GM21515 (cell line): Measurements from ENCODE around the gene DIDO1.
"Not testable (repeated sequence)": the region's sequence is repeated elsewhere in the genome, so short reads cannot be mapped to it uniquely, and the experiment has no call there.

Experiments
- ATAC-seq: cut with Tn5 transposase; IDR thresholded peaks from one replicate; pipeline ENCODE4 v1.9.1; 2021; ENCODE audit not compliant: unreplicated experiment

Gene DIDO1

DNA sequence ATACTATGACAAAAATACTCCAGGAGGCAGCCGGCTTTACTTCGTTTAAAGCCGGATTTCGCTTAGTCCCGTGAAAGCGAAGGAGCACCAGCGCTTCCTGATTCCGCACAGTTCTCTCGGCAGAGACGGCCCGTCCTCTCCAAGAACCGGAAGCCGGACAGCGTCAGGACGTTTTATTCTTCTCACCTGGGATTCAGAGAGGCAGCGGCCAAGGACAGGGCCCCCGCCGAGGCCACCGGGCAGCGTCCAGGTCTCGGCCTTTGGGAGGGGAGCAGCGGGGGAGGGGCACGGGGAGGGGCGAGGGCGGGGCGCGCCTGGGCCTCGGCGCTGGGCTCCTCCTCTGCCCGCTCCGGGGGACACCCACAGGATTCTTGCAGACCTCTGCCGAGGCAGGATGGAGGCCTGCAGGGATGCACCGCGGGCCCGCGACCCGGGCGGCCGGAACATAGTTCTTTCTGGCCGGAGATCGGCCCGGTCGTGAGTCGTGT lies 2.8 kb upstream of the DIDO1 start:
- no peak for ATAC-seq

DNA sequence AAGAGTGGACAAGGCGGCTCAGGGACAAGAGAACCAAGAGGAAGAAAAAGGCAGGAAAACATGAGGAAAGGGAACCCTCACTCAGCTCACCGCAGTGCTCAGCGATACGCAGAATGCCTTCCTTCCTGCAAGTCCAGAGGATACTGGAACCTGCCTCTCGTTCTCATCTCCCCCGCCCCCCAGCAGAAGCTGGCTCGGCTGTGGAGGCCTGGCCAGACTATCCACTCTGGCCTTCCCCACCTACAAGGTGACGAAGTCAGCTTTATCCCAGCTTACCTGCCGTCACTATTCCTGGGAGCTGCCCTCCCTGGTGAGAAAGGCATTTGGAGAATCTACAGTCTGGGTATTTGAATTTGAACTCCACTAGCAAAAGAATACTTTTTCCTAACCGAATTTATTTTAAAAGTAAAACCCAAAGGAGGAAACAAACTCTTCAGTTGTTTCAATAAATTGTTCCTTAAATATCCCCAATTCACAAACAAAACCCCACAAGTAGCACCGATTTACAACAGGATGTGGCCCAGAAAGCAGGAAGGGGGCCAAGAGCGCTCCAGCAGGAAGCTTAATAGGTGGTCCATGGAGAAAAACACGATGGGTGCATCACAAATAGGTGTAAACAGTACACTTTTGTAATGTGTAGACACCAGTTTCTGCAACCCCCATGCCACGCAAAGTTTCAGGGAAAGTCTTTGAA lies 2.1 kb upstream of the DIDO1 start:
- ATAC-seq = no peak

DNA sequence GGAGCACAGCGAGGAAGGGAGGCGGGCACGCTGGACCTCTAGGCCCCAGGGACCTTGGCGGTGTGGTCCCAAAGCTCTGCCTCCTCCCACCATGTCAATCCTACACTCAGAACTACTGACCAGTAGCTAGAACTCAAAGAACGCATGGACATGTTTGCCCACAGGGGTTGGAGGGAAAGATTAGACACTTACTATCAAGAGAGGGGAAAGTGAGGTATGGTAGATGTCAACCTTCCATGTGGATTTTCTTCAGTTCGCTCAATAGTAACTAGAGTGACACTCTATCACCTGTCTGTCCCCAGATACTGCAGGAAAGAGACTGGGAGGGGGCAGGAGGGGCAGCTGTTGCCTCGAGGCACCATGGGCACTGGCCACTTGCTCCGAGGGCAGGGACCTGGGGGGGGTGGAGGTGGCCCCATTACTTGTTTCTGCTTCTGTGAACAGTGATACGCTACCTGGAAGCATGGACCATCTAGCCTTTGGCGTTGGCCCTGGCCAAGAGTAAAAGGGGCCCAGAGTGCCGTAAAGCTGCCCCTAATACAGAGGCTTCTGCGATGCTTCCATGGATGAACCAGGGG lies 912 bp upstream of the DIDO1 start:
- ATAC-seq = no peak

DNA sequence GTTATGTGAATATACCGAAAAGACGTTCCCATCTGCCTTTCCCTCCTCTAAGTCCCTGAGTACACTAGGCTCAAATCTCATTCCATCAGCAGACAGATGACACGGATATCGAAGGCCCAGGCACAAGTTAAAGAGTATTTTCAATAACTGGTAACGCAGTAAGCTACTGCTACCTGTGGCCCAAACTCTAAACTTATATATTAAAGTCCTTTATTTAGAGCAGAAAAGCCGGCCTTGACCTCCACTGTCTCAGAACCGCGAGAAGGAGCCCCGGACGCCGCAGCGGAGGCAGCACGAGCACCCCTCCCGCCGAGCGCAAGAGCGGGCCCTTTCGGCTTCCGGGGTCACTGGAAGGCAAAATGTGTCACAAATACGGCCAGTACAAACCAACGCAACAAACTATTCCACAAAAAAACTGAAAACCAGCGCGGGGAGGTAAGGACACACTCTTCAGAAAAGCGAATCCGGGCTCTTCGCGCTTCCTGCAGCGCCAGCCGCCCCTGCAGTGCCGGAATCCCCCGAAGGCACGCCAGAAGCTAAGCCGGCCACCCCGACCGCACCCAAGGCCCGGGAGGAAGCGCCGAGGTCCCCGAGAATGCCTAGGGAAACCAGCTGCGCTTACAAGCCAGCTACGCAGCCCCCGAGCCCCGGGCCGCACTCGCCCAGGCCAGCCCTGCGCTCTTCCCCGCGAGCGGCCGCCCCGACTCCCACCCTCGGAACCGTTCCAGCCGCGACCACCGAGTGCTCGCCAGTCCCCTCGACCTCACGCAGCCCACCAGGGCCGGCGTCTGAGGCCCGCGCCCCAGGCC lies 681 bp downstream of the DIDO1 start:
- ATAC-seq = peak; percentile 16

DNA sequence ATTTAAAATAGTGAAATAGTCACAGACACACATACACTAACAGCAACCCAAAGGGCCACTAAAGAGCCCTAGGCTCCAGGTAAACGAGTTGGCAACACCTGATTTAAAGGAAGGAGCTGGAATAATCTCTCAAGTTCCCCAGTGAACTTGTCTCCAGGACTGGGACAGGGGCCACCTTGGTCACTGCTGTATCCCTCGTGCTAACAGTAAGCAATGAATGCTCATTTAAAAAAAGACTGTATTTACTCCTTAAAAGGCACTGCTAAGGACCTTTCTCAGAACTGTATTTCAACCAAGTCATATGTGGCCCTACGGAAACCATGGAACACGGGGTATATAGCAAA lies 1.3 kb downstream of the DIDO1 start:
- no peak for ATAC-seq

DNA sequence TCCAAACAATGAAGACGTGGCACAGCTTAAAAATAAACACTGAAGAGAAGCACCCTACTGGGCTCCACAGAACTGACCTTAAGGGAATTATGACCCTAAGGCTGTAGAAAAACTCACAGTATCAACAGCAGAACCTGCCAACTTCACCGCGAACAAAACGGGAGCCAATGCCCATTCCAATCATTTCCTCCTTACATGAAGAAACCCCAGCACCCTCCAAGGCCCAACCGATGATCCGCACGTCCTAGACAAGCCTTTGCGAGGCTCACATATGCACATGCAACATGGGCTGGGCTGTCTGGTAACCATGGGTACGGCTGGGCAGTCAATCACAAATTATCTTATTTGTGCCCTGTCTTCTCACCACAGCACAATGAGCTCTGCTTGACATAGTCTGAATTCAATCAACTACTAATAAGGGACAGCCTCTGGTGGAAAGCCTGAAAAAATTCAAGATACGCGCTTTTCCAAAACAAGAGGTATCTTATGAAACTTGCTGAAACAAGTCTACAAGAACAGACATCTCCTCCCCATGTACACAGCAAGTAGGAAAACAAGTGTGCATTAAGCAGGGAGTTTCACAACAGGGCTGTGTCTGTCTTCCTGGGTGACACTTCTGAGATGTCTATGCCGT lies 1.7 kb downstream of the DIDO1 start:
- ATAC-seq = no peak

DNA sequence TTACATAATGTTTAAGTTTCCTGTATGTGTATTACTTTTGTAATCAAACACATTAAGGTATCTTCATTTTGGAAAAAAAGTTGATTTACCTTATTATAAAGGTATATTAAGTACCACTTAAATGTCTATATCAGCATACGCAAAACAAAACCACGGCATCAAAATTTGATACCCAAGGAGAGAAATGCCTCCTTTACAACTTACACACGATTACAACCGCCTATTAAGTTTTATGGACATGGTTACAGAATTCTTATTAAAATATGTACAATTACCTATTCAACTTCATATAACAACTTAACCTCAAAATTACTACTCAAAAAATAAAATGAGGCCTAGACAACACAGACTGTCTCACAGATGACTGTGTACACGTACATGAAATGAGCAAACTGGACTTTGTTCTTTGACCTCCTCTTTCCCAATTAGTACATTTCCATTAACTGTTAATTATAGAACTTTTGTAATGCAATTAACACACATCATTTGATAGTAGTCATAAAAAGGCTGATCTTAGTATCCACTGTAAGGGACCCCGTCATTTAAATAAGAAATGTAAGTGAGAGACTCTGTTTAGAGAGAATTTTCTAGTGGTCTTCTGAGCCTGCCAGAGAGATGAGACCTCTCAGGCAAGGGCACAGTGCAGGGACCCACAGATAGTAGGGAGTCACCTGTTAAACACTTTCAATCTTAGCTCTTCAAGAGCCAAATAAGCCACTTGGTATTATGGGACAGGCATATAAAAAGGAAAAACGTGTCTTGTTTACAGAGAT lies 2.5 kb downstream of the DIDO1 start:
- ATAC-seq = no peak

DNA sequence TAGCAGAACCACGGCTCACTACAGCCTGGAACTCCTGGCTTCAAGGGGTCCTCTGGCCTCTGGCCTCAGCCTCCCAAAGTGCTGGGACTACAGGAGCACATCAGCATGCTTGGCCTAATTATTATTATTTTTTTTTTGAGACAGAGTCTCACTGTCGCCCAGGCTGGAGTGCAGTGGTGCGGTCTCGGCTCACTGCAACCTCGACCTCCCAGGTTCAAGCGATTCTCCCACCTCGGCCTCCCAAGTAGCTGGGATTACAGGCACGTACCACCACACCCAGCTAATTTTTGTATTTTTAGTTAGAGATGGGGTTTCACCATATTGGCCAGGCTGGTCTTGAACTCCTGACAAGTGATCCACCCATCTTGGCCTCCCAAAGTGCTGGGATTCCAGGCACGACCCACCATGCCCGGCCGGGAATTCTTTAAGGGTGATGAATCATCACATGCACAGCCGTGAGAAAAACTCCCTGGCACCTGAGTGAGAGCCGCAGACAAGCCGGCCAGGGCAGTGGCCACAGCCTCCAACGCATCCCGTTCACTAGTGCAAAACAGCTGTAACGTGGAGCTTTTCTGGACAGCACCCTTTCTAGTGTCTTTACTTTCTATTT lies 3.1 kb downstream of the DIDO1 start:
- ATAC-seq = not testable (repeated sequence)

DNA sequence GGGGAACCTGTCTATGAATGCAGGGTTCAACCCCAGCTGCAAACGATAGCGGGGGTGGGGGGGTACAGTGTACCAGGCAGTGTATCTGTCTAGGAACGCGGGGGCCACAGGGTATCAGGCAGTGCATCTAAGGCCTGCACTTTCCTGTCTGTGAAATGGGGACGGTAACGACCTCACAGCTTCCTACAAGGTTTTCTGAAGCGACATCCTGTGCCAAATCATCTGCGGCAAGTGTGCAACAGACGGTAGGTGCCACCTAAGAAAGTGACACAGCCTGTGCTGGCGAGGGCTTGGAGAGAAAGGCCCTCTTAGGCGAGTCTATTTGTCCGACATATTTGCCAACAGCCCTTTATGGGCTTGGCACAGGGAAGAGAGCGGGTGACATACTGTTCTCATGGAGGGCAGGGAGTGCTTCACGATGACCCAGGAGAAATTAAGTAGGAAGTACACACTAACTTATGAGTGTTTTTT lies 3.8 kb downstream of the DIDO1 start:
- ATAC-seq = no peak

DNA sequence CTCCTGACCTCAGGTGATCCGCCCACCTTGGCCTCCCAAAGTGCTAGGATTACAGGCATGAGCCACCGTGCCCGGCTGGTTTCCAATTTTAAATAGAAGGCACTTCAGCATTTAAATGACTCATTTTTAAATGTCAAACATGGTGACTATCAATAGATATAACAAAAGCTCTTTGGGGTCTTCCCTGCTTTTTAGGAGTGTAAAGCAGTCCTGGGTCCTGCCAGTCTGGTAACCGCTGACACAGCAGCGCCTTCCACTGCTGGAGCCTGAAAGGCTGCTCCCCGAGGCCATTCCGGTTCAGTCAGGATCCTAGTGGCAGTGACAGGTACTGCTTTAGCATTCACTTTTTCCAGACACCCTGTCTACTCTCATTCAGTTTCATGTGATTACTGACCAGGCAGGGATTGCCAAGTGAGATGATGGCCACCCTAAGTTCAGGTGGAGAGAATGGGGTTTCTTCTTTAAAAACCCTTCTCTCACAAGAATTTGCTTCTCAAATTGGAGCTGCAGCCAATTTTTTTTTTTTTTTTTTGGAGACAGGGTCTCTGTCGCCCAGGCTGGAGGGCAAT lies 5.1 kb downstream of the DIDO1 start:
- no peak for ATAC-seq

DNA sequence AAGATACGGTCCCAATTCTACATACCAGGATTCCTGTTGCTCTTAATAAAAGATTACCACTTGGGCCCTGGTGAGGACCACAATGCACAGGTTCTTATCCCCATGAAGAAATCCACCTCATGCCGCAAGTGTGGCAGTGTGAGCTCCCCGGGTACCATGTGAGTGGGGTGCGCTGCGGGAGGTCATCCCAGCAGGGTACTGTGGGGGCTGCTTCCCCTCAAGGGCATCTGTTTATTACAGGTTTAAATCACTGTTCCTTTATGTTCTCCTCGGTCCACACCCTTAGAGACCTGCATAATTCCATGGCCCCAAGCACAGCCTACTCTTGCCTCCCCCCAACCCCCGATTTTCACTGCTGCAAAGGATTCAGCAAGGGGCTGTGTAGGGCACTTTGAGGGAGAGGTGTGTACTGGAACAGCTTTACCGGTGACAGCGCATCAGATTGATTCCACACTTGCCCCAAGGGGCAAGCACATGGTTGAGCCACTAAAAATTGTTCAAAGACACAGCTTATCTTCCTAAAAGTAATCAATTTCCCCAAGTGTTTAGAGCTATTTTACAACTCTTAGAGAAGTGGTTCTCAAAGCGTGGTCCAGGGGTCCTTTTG lies 6.2 kb downstream of the DIDO1 start:
- no peak for ATAC-seq

DNA sequence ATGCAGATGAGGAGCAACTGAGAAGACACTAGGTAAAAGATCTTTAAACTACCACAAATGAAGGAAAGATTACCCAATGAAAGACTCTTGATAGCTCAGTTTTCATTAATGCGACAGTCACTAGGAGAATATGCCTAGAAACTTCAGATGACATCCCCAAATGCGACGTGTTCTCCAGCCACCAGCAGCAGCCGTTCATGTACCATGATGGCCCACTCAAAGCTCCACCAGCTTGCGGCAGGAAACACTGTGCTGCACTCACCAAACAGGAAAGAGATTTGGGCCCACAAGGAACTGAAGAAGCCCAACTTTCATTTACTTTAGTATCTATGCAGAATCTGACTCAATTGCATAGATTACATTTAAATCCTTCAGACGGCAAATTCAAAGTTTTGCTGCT lies 7.5 kb downstream of the DIDO1 start:
- ATAC-seq = no peak

DNA sequence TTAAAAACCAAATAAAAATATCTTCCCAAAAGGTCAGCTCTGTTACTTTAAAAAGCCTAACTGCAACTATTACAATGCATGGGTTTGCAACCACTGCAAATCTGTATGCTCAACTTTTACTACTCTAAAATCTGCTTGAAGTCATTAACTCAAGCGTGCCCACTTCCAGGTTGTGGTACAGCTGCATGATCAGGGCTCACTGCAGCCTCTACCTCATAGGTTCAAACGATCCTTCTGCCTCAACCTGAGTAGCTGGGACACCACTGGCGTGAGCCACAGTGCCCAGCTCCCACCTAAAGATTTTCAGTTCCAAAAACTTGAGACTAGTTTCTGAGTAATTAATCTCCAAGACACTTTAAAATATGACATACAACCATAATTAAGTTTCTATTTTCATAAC lies 8.2 kb downstream of the DIDO1 start:
- no peak for ATAC-seq

DNA sequence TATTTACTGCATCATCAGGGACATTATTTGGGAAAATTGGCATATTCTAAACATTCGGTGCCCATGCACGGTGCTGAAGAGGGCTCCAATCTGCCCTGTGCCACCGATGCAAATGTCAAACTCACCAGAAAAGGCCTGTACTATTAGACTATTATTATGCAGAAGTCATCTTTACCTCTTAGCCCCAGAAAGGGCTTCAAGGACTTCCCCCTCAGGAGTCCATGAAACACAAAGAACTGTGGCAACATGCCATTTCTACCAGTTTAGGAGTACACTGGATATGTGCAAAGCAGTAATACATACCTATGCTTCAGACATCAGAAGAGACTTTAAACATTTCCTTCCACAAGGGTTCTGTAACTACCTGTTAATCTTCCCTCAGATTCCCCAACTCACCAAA lies 8.6 kb downstream of the DIDO1 start:
- ATAC-seq = no peak

DNA sequence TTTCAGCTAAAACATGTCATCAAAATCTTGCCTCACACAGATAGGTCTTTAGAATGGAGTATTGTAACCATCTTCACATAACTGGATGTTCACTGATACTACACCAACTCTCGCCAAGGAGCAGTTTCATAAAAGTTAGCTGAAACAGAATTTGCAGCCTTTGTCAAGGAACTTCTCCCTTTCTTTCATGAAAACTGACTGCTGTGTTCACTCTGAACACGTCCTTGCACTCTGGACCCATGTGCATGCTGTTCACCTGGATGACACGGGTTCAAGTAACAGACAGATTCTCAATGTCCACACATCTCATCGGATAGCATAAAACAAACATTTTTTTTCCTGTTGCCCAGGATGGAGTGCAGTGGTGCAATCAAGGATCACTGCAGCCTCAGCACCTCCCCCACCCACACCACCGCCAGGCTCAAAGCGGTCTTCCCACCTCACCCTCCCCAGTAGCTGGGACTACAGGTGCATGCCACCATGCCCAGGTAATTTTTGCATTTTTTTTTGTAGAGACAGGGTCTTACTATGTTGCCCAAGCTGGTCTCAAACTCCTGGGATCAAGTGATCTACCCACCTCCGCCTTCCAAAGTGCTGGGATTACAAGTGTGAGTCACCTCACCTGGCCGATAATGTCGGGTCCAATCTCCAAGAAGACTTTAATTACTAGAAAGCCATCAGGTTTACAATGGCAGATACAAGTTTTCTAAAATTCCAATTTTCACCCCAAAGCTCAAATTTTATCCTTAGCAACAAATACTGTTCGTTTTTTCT lies 9.4 kb downstream of the DIDO1 start:
- ATAC-seq = no peak

DNA sequence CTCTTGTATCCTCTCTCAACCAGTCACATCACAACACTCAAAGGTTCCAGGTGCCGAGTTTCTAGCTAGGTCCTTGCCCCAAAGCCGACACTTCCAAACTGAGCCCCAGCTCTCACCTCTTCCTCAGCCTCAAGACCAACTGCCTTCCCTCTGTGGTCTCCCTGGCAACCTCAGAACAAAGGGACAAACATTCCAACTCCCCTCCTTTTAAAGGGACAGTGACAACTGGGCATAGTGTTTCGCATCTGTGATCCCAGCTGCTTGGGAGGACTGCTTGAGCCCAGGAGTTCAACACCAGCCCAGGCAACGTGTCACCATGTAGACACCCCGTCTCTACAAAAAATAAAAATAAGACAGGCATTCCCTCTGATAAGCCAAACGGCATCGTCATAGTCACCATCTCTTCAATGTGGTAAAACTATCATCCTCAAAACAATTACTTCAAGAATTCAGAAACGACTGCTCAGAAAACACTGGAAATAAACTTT lies 11.3 kb downstream of the DIDO1 start:
- no peak for ATAC-seq

DNA sequence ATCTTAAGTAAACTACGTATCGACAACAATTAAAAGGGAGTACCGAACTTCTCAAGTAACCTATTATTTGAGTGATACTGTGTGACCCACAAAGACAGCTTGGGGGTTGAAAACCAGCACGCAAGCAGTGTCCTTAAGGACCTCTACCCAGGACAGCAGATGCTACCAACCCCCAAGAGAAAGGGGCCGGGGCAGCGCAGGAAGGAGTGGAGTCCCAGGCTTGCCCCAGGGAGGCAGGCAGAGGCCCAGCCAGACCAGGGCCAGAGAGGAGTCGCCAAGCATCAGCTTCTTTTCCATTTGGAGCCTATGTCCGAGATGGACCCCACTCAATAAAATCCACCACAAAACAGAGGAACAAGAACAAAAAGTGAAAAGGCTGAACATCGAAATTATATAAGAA lies 11.9 kb downstream of the DIDO1 start:
- ATAC-seq = no peak

DNA sequence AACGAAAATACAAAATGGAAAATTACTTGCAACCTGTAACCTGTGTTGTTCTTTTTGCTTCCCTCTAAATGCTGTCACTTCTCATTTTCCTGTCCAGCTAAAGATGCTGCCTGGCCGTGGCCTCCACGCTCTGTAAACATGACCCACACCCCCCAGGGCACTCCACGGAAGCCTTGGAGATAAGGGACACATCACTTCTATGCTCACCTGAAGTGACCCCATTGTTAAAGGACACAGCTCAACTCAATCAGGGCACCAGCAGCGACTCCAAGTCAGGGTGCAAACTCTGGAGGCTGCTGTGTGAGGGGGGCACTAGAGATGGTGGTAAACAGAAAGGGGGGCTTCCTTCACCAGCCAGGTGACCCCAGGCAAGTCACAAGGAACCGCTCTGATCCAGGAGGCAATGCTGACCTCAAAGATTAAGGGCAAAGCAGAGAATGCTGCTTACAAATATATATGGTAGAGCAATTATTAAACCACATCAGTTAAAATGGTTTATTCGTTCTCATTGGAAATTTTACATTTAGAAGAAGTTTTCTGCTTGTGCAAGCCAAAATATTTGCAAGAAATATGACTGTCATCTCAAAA lies 13.2 kb downstream of the DIDO1 start:
- ATAC-seq = no peak
